Fibroblast of lung (primary cell): ENCODE data around the gene ZNF526.

ENCODE experiments used
- CTCF ChIP-seq, 2 donors: IDR thresholded peaks in 1 of 2; conservative IDR thresholded peaks in 1 of 2; 1 replicate in 1 of 2; 2 replicates in 1 of 2; pipeline ENCODE4 v1.5.1; 2011 to 2012; ENCODE audit warnings: low read length in 2 of 2, control low read depth in 1 of 2, inconsistent platforms in 1 of 2, low read depth in 1 of 2, mild to moderate bottlenecking in 1 of 2
- EZH2 ChIP-seq: IDR thresholded peaks from 2 replicates; pipeline ENCODE4 v1.5.1; 2012; ENCODE audit warnings: low read length, control low read depth, mild to moderate bottlenecking; ENCODE audit errors: missing control alignments

GRCh38 chr19:42178791-42179674 lies 41.1 kb upstream of the ZNF526 start:
- TF ChIP-seq CTCF (conservative IDR thresholded peaks at IDR 0.05 in 1 of 2, IDR thresholded peaks at IDR 0.05 in 1 of 2; ENCODE audit: low read depth in 1 of 2, low read length in 2 of 2) (peak; percentile 17 to 41), EZH2 (peak; percentile 59)
